Ovary (tissue), 9 donors: ENCODE data around the gene WIPI1. TPM values are rescaled to one million over a fixed set of nuclear protein-coding genes. Genes with fewer than 3 reads are reported as not detected.
A peak's percentile ranks its signal among the peaks of the same experiment; 100 is the strongest.
"Not testable (repeated sequence)": the region's sequence is repeated elsewhere in the genome, so short reads cannot be mapped to it uniquely, and the experiment has no call there.

Experiments
- DNase-seq, 5 donors: peaks; one replicate each; pipeline ENCODE4 v3.0.0-alpha.2; 2019 to 2020
- H3K27ac ChIP-seq, 2 donors: fragments of 200-600 bp; one replicate each; pipeline versions ENCODE4 v1.5.1 to v1.8.0; 2019 to 2022
- H3K27me3 ChIP-seq: fragments of 200-600 bp; one replicate; pipeline ENCODE4 v1.8.0; 2022
- H3K36me3 ChIP-seq: fragments of 200-600 bp; sonication (generic); one replicate; pipeline ENCODE4 v1.5.1; 2019
- H3K4me1 ChIP-seq: one replicate; pipeline ENCODE4 v1.8.1; 2013; ENCODE audit warnings: mild to moderate bottlenecking, moderate library complexity; ENCODE audit not compliant: insufficient read depth
- H3K4me3 ChIP-seq: fragments of 200-600 bp; sonication (generic); one replicate; pipeline ENCODE4 v1.5.1; 2017
- H3K9me3 ChIP-seq, 2 donors: fragments of 200-600 bp in 1 of 2; sonication (generic) in 1 of 2; one replicate each; pipeline versions ENCODE4 v1.5.1 to v1.8.1; 2013 to 2019; ENCODE audit warnings: mild to moderate bottlenecking in 1 of 2, moderate library complexity in 1 of 2
- CTCF ChIP-seq, 3 donors: fragments of 450-650 bp in 2 of 3; fragments of 200-600 bp in 1 of 3; IDR thresholded peaks; one replicate each; pipeline versions ENCODE4 v1.5.1 to v1.8.0; 2016 to 2022; ENCODE audit warnings: antibody characterized with exemption in 3 of 3, mild to moderate bottlenecking in 1 of 3
- EP300 ChIP-seq: sonication (generic); formaldehyde crosslinking; IDR thresholded peaks from one replicate; pipeline ENCODE4 v1.6.1; 2017; ENCODE audit warnings: antibody characterized with exemption
- POLR2A ChIP-seq: fragments of 450-650 bp; IDR thresholded peaks from one replicate; pipeline ENCODE4 v1.6.1; 2017; ENCODE audit warnings: antibody characterized with exemption, mild to moderate bottlenecking, moderate library complexity
- WGBS, 3 donors: extraction: QIAGEN DNeasy Blood & Tissue Kit in 1 of 3; methylation state at CpG; one replicate each; pipeline versions ENCODE4 v1.1.5 to v1.1.7; 2013 to 2017; 5-methylcytosine and 5-hydroxymethylcytosine counted together
- intact Hi-C, 4 donors: fragments of 100-400 bp; cut with DNase I; formaldehyde crosslinking; loops; one replicate each; pipeline versions ENCODE4 v1.11.0 to v1.15.1; 2022 to 2023
- polyA plus RNA-seq, 2 donors: library from polyadenylated mRNA; stranded (reverse); fragments of 200-250 nt in 1 of 2; fragments of 350-450 nt in 1 of 2; fragmentation: Illumina TruSeq in 1 of 2; extraction: RNeasy Lipid Tissue Mini Kit (QIAGEN cat#74804) in 1 of 2; gene quantifications; one replicate each; pipeline ENCODE4 v1.2.3, GENCODE V29; 2013 to 2014
- total RNA-seq, 7 donors: library from RNA; depleted of rRNA in 2 of 7; stranded (reverse); fragments of >200 nt in 2 of 7; fragmentation: NEBNext Ultra II Directional in 3 of 7; extraction: Animal tissue kit (Norgen Biotek cat#: 25700) in 3 of 7; gene quantifications; one replicate each; pipeline versions ENCODE4 v1.1.0 to v1.2.4, GENCODE V29; 2016 to 2023
- donor health status: DM: no; HTN: no; CAD: no; lungs with moderate emphysema.
- donor health status: DM: no; HTN: no; CAD: no.
- donor health status: Bipolar disorder and iron deficiency.
- donor health status: DM: yes; HTN: yes; CAD: no.
- donor health status: DM: no; HTN: no; CAD: no.
- donor health status: DM: yes; HTN: yes; CAD: no.

Gene WIPI1
- total and polyA plus RNA-seq, 9 donors = 15.9 to 53.3 (median 21.3) TPM

DNA sequence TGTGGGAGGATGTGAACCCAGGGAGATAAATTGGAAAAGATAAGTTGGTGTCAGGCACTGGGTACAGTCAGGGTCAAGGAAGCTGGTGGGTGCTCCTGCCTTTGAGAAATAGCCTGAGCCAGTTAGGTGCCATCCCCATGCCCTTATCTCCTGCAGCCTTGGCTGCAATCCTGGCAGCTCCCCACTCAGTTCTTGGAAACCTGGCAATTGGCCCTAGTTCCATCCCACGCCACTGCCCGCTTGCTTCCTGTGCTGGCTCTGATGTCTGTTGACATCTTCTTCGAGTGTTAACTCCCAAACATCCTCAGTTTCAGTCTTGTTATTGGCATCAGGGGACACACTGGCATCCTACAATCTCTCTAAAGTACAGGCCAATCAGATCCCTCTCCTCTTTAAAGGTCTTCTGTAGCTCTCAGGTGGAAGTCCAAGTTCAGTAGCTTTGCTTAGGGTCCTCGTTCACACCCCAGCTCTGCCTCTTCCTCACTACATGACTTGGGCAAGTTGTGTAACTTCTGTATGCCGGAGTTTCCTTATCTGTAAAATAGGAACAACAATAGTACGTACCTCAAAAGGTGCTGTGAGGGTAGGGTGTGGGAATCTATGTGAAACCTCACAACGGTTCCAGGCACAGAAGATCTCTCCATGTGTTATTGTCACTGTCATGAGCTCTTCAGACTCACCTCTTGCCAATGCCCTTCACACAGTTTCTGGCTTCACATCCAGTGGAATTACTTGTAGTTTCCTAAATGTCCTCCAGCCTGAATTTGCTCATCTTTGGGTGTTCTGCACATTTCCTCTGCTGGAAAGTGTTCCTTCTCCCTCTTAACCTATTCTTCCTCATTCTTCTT lies 41.4 kb upstream of the WIPI1 start:
- WGBS, 3 donors = 26 to 54% (median 30%) methylated on average over 7 of the region's 7 CpGs
- TF ChIP-seq CTCF (IDR thresholded peaks at IDR 0.05) (no peak), EP300 (no peak), POLR2A (no peak)
- Histone ChIP-seq H3K27ac (peak overlapping the region in 1 of 2 donors; percentile 69), H3K27me3 (no peaks in the 10 kb centered on the region), H3K36me3 (no peaks in the 10 kb centered on the region), H3K4me1 (peaks cover 5% of the 10 kb centered on the region), H3K9me3 (no peaks in the 10 kb centered on the region), H3K4me3 (no peak overlapping the region)
- intact Hi-C loops = no loop called here
- DNase-seq = peak; percentile 54 to 74 (median 66)

- H3K9me3 ChIP-seq = no peaks in the 10 kb centered on the region
- H3K4me3 ChIP-seq = no peak overlapping the region
- H3K4me1 ChIP-seq = peaks cover 5% of the 10 kb centered on the region
- H3K36me3 ChIP-seq = no peaks in the 10 kb centered on the region
- no peak for DNase-seq
- H3K27me3 ChIP-seq = no peaks in the 10 kb centered on the region
- intact Hi-C loops = no loop called here
- TF ChIP-seq CTCF (IDR thresholded peaks at IDR 0.05) = no peak
- TF ChIP-seq POLR2A = no peak
- TF ChIP-seq EP300 = no peak
- peak overlapping the region in 1 of 2 donors; percentile 69 for H3K27ac ChIP-seq
- WGBS, 3 donors = 2 to 14% (median 6%) methylated on average over 3 of the region's 3 CpGs
Observed at GRCh38 chr17:68497885-68498319, 40.6 kb upstream of the WIPI1 start.

- no peak for DNase-seq
- no peaks in the 10 kb centered on the region for H3K27me3 ChIP-seq
- no peaks in the 10 kb centered on the region for H3K36me3 ChIP-seq
- no peaks in the 10 kb centered on the region for H3K9me3 ChIP-seq
- intact Hi-C loops = no loop called here
- TF ChIP-seq POLR2A (no peak), EP300 (no peak), CTCF (IDR thresholded peaks at IDR 0.05) (no peak)
- no peak overlapping the region for H3K4me3 ChIP-seq
- peaks cover 10% of the 10 kb centered on the region for H3K4me1 ChIP-seq
- no peak overlapping the region for H3K27ac ChIP-seq
- WGBS, 3 donors = 74 to 87% (median 81%) methylated on average over 4 of the region's 4 CpGs
Observed at GRCh38 chr17:68495081-68495480, 37.8 kb upstream of the WIPI1 start.

GRCh38 chr17:68492394-68493054 lies 35.2 kb upstream of the WIPI1 start:
- H3K9me3 ChIP-seq, H3K27me3 ChIP-seq, DNase-seq, H3K4me1 ChIP-seq, intact Hi-C loops, H3K4me3 ChIP-seq, H3K36me3 ChIP-seq: not testable (repeated sequence)
- WGBS, 3 donors = 78 to 84% (median 80%) methylated on average over 8 of the region's 8 CpGs
- peak overlapping the region in 1 of 2 donors; percentile 16 for H3K27ac ChIP-seq
